ENCODE data around the gene PTP4A2. TPM values are rescaled to one million over a fixed set of nuclear protein-coding genes. Genes with fewer than 3 reads are reported as not detected.
A peak's percentile ranks its signal among the peaks of the same experiment; 100 is the strongest.

Gene PTP4A2
- total and polyA plus RNA-seq, 10 of the 15 experiments (the other 5 are each of a cell fraction or from before 2014, with no cell fraction given), result 180 to 909 (median 375) TPM

GRCh38 chr1:31905093-31905509 is 33.1 kb downstream of the PTP4A2 start (continued):
- TF ChIP-seq ATF3 (IDR thresholded peaks at IDR 0.05; ENCODE audit: borderline replicate concordance, extremely low read depth, low read depth, low read length), result no peak

GRCh38 chr1:31904339-31905092 is 33.7 kb downstream of the PTP4A2 start:
- no TSS peak for BruUV-seq (replicated peaks)
- Histone ChIP-seq H4K20me1 (ENCODE audit: control insufficient read depth, insufficient read depth) (no peaks in the 10 kb centered on the region), H2AFZ (ENCODE audit: control insufficient read depth, low read depth, low read length) (no peak overlapping the region), H3K9me3 (replicated peaks; ENCODE audit: control insufficient read depth, insufficient read depth, low read length) (peaks cover 4% of the 10 kb centered on the region; the same call in 1 of the 3 replicates), H3K79me2 (ENCODE audit: control insufficient read depth, insufficient read depth, low read length) (no peaks in the 10 kb centered on the region; the same call in 1 of the 2 replicates), H3K36me3 (ENCODE audit: control insufficient read depth in 2 of 2, insufficient read depth in 2 of 2, low read length in 1 of 2) (peaks cover 12 to 19% of the 10 kb centered on the region in 2 experiments), H3K4me2 (ENCODE audit: control insufficient read depth, insufficient read depth) (no peak overlapping the region), H3K9ac (ENCODE audit: control insufficient read depth, insufficient read depth, low read length) (no peak overlapping the region), H3K4me1 (ENCODE audit: control insufficient read depth, insufficient read depth, low read length) (peaks cover 13% of the 10 kb centered on the region), H3K27ac (ENCODE audit: control insufficient read depth, insufficient read depth) (no peak overlapping the region), H3K4me3 (no peak overlapping the region), H3K27me3 (replicated peaks in 1 of 2; ENCODE audit: control insufficient read depth in 2 of 2, insufficient read depth in 2 of 2, low read length in 1 of 2) (no peaks in the 10 kb centered on the region)
- WGBS (ENCODE audit: insufficient coverage, insufficient replicate concordance, low lambda C conversion rate, missing lambda C conversion rate), result 94% methylated on average over 9 of the region's 9 CpGs
- FAIRE-seq (no peak), ATAC-seq (peak; percentile 16; the same call in 2 of the 3 replicates), DNase-seq (ENCODE audit: low read depth, low spot score) (no peak)
- ChIA-PET CTCF (interaction anchor here (0.6 to 5.6 kb wide), 7 partner anchors 9 to 115 kb away, joined by 3 to 31 read pairs (median 3); no protein-coding TSS in a partner anchor), SMC1A (ENCODE audit: uncharacterized antibody, unreplicated experiment) (interaction anchor here (0.7 to 4.3 kb wide), 12 partner anchors 9 to 239 kb away, joined by 3 to 34 read pairs (median 4); no protein-coding TSS in a partner anchor), RAD21 (ENCODE audit: unreplicated experiment) (interaction anchor here (0.9 to 2.0 kb wide), 4 partner anchors 11 to 68 kb away, joined by 3 to 7 read pairs (median 5); no protein-coding TSS in a partner anchor), POLR2A (interaction anchor here (0.5 to 1.4 kb wide), 7 partner anchors 9 to 64 kb away, joined by 3 to 4 read pairs (median 3); no protein-coding TSS in a partner anchor)
- intact Hi-C loops (cut with micrococcal nuclease; ENCODE audit: unreplicated experiment), result no loop called here
- TF ChIP-seq MTA3 (IDR thresholded peaks at IDR 0.05; ENCODE audit: borderline replicate concordance, low read length), result peak; percentile 48; the same call in 1 of the 2 replicates
- no peak for TF ChIP-seq ATF3 (IDR thresholded peaks at IDR 0.05; ENCODE audit: borderline replicate concordance, extremely low read depth, low read depth, low read length)
- TF ChIP-seq IRF3 (IDR thresholded peaks at IDR 0.05), result no peak
- 0 out of 2 replicates have a peak, but pooled peaks have one; percentile 45 for TF ChIP-seq NR2F1 (conservative IDR thresholded peaks at IDR 0.05)
- in situ Hi-C loops (cut with MboI), result no loop called here

Measured in GM12878 (cell line).